B cell (primary cell): ENCODE measurements around the gene CALM1. TPM values are rescaled to one million over a fixed set of nuclear protein-coding genes. Genes with fewer than 3 reads are reported as not detected.
A peak's percentile ranks its signal among the peaks of the same experiment; 100 is the strongest.

ENCODE experiments used
- ATAC-seq: fragments of 200-7000 bp; cut with Tn5 transposase; one replicate; pipeline ENCODE4 v1.10.0; 2021; ENCODE audit warnings: low read depth, mild to moderate bottlenecking, moderate number of reproducible peaks, moderate library complexity
- CTCF ChIA-PET: fragments of 350-600 bp; sonication (Branson Sonifier 250); formaldehyde crosslinking; loops from one replicate; lab custom pipeline; 2021; ENCODE audit warnings: antibody characterized with exemption, inconsistent platforms; lab: Charles Lee
- POLR2A ChIA-PET: fragments of 350-600 bp; sonication (Branson Sonifier 250); formaldehyde crosslinking; loops from one replicate; lab custom pipeline; 2021; ENCODE audit warnings: antibody characterized with exemption; lab: Charles Lee
- DNase-seq: peaks from one replicate; pipeline ENCODE4 v3.0.0; 2013
- H2AFZ ChIP-seq: 2 replicates; pipeline ENCODE4 v1.6.1; 2012; ENCODE audit warnings: mild to moderate bottlenecking, low read depth, low read length; ENCODE audit not compliant: insufficient read depth, poor library complexity, severe bottlenecking
- H3K27ac ChIP-seq, 2 donors: 1 replicate in 1 of 2; 2 replicates in 1 of 2; pipeline ENCODE4 v1.5.1; 2012 to 2013; ENCODE audit warnings: low read length in 2 of 2, mild to moderate bottlenecking in 2 of 2, moderate library complexity in 1 of 2
- H3K27me3 ChIP-seq, 4 experiments: fragments of 200-600 bp in 1 of 4; sonication (generic) in 1 of 4; replicated peaks in 1 of 4; 1 replicate in 2 of 4; 2 replicates in 2 of 4; pipeline versions ENCODE4 v1.6.1 to v1.7.0; 2013 to 2016; ENCODE audit warnings: low read length in 3 of 4, mild to moderate bottlenecking in 2 of 4, mixed read lengths in 1 of 4, moderate library complexity in 1 of 4; ENCODE audit not compliant: insufficient read depth in 4 of 4, control insufficient read depth in 3 of 4; ENCODE audit errors: control extremely low read depth in 1 of 4
- H3K36me3 ChIP-seq, 2 experiments: replicated peaks in 1 of 2; 1 replicate in 1 of 2; 2 replicates in 1 of 2; pipeline versions ENCODE4 v1.6.1 to v1.7.1; 2013; ENCODE audit warnings: low read length in 1 of 2; ENCODE audit not compliant: insufficient read depth in 2 of 2, control insufficient read depth in 1 of 2; ENCODE audit errors: control extremely low read depth in 1 of 2, extremely low read depth in 1 of 2
- H3K4me1 ChIP-seq, 2 donors: fragments of 200-600 bp in 1 of 2; sonication (generic) in 1 of 2; 1 replicate in 1 of 2; 2 replicates in 1 of 2; pipeline versions ENCODE4 v1.5.1 to v1.6.1; 2013 to 2017; ENCODE audit warnings: low read length in 2 of 2; ENCODE audit not compliant: control insufficient read depth in 2 of 2, insufficient read depth in 2 of 2
- H3K4me2 ChIP-seq: replicated peaks from 2 replicates; pipeline ENCODE3; 2012; ENCODE audit warnings: mild to moderate bottlenecking, low read depth, low read length; ENCODE audit not compliant: poor library complexity, severe bottlenecking
- H3K4me3 ChIP-seq, 5 experiments: fragments of 200-600 bp in 1 of 5; sonication (generic) in 1 of 5; 1 replicate in 3 of 5; 2 replicates in 2 of 5; pipeline versions ENCODE4 v1.5.1 to v1.7.0; 2011 to 2016; ENCODE audit warnings: low read length in 4 of 5, mild to moderate bottlenecking in 4 of 5, low read depth in 2 of 5, control low read depth in 1 of 5, moderate library complexity in 1 of 5; ENCODE audit not compliant: insufficient read depth in 1 of 5; ENCODE audit errors: control extremely low read depth in 1 of 5, extremely low read depth in 1 of 5
- H3K79me2 ChIP-seq: fragments of 200-600 bp; sonication (generic); one replicate; pipeline ENCODE4 v1.6.0; 2016; ENCODE audit warnings: low read length; ENCODE audit not compliant: control insufficient read depth, insufficient read depth
- H3K9ac ChIP-seq: fragments of 200-600 bp; sonication (generic); 2 replicates; pipeline ENCODE4 v1.6.1; 2017; ENCODE audit warnings: mild to moderate bottlenecking, low read length, moderate library complexity
- H3K9me3 ChIP-seq, 3 donors: one replicate each; pipeline versions ENCODE4 v1.6.1 to v1.7.1; 2013; ENCODE audit warnings: low read length in 2 of 3; ENCODE audit not compliant: control insufficient read depth in 2 of 3, insufficient read depth in 1 of 3; ENCODE audit errors: control extremely low read depth in 1 of 3
- H4K20me1 ChIP-seq: 2 replicates; pipeline ENCODE4 v1.6.0; 2012; ENCODE audit warnings: mild to moderate bottlenecking, low read length; ENCODE audit not compliant: insufficient read depth, control insufficient read depth, poor library complexity, severe bottlenecking
- H3K27ac Mint-ChIP-seq: one replicate; pipeline ENCODE4 v1.8.0; 2021; ENCODE audit warnings: mixed read lengths
- H3K27me3 Mint-ChIP-seq: one replicate; pipeline ENCODE4 v1.8.0; 2021; ENCODE audit warnings: mixed read lengths
- H3K4me1 Mint-ChIP-seq: one replicate; pipeline ENCODE4 v1.8.0; 2021; ENCODE audit warnings: mixed read lengths
- H3K4me3 Mint-ChIP-seq: one replicate; pipeline ENCODE4 v1.8.0; 2021; ENCODE audit warnings: mixed read lengths
- H3K9me3 Mint-ChIP-seq: one replicate; pipeline ENCODE4 v1.8.0; 2022; ENCODE audit warnings: mixed read lengths; ENCODE audit not compliant: insufficient read depth
- EZH2 ChIP-seq: IDR thresholded peaks from 2 replicates; pipeline ENCODE4 v1.6.1; 2012; ENCODE audit warnings: borderline replicate concordance, low read depth, mild to moderate bottlenecking, moderate library complexity, low read length; ENCODE audit not compliant: insufficient read depth, poor library complexity, severe bottlenecking
- WGBS: methylation state at CpG from one replicate; pipeline ENCODE4 v1.1.5; 2013; ENCODE audit warnings: missing lambda C conversion rate; ENCODE audit not compliant: insufficient coverage; 5-methylcytosine and 5-hydroxymethylcytosine counted together
- intact Hi-C: fragments of 100-400 bp; cut with micrococcal nuclease; formaldehyde crosslinking; loops from one replicate; pipeline ENCODE4 v1.10.0; 2022
- polyA plus RNA-seq: library from polyadenylated mRNA; depleted of rRNA; stranded (reverse); fragments of >200 nt; gene quantifications from 2 replicates; pipeline ENCODE4 v1.2.3, GENCODE V29; 2012
- total RNA-seq, 2 donors: library from RNA; stranded (reverse); fragments of 120-200 nt in 1 of 2; gene quantifications; 1 replicate in 1 of 2; 2 replicates in 1 of 2; pipeline versions ENCODE4 v1.2.3 to v1.2.4, GENCODE V29; 2013 to 2022
- TF ChIP-seq, protein P1 (sequence below): fragments of 200-600 bp; IDR thresholded peaks from one replicate; pipeline ENCODE4 v1.8.0; 2022; ENCODE audit warnings: antibody characterized with exemption, mild to moderate bottlenecking

The CALM1 gene
- total and polyA plus RNA-seq, 2 donors (not counting 1 experiment from before 2014, with no cell fraction given) = 264 to 267 TPM

DNA sequence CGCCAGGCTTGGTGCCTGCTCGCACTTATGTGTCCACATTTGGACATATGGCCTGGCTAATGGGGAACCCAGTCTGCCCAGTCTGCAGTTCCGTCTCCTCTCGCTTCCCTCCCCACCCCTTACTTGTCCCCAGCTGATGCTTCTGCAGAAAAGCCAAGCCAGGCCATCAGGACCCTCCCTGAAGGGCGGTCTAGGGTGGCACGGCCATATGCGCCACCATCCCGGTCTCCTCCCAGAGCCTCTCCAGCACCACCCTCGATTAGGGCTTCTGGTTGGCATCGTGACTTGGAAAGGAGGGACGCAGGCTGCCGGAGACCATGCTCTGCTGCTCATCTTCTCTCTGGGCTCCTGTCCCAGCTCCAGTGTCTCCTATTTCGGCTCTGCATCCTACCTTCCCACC lies 54.6 kb downstream of the CALM1 start:
- no peaks in the 10 kb centered on the region for H3K79me2 ChIP-seq
- H3K9me3 ChIP-seq = peaks cover 0 to 6% (median 0%) of the 10 kb centered on the region in 3 donors
- ChIA-PET POLR2A (no interaction called here), CTCF (no interaction called here)
- TF ChIP-seq, protein P1, sequence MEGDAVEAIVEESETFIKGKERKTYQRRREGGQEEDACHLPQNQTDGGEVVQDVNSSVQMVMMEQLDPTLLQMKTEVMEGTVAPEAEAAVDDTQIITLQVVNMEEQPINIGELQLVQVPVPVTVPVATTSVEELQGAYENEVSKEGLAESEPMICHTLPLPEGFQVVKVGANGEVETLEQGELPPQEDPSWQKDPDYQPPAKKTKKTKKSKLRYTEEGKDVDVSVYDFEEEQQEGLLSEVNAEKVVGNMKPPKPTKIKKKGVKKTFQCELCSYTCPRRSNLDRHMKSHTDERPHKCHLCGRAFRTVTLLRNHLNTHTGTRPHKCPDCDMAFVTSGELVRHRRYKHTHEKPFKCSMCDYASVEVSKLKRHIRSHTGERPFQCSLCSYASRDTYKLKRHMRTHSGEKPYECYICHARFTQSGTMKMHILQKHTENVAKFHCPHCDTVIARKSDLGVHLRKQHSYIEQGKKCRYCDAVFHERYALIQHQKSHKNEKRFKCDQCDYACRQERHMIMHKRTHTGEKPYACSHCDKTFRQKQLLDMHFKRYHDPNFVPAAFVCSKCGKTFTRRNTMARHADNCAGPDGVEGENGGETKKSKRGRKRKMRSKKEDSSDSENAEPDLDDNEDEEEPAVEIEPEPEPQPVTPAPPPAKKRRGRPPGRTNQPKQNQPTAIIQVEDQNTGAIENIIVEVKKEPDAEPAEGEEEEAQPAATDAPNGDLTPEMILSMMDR = no peak
- TF ChIP-seq EZH2 = no peak
- Mint-ChIP-seq H3K4me3 (peak overlapping the region; percentile 17), H3K9me3 (peaks cover 3% of the 10 kb centered on the region), H3K27ac (peak overlapping the region; percentile 28), H3K4me1 (peaks cover 13% of the 10 kb centered on the region), H3K27me3 (peaks cover 7% of the 10 kb centered on the region)
- peak overlapping the region; percentile 50 for H3K4me2 ChIP-seq
- H3K9ac ChIP-seq = no peak overlapping the region
- H3K4me1 ChIP-seq = peaks cover 14 to 16% of the 10 kb centered on the region in 2 donors
- peak overlapping the region; percentile 59 for H2AFZ ChIP-seq
- no peaks in the 10 kb centered on the region for H4K20me1 ChIP-seq
- peak overlapping the region in 1 of 2 donors; percentile 43 for H3K27ac ChIP-seq
- H3K36me3 ChIP-seq = no peaks in the 10 kb centered on the region
- H3K27me3 ChIP-seq = no peaks in the 10 kb centered on the region
- WGBS = 96% methylated on average over 9 of the region's 13 CpGs
- DNase-seq (no peak), ATAC-seq (no peak)
- intact Hi-C loops = no loop called here
- no peak overlapping the region for H3K4me3 ChIP-seq

DNA sequence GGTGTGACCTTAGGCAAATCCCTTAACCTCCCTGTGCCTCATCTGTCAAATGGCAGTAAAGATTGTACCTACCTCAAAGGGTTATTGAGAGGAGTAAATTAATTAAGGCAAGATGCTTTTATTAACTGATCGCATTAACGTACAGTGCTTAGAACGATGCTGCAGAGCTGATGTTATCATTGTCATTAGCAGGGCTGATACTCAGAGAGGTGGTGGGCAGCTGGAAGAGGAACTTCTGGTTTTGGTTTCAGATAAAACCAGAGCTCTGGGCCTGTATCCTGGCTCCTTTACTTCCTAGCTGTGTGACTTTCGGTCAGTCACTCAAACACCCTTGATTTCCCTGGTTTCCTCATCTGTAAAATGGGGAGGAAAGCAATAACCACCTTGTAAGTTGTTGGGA lies 55.1 kb downstream of the CALM1 start:
- peak overlapping the region in 1 of 2 donors; percentile 43 for H3K27ac ChIP-seq
- TF ChIP-seq, protein P1 = no peak
- TF ChIP-seq EZH2 = no peak
- H3K9ac ChIP-seq = no peak overlapping the region
- ChIA-PET CTCF (no interaction called here), POLR2A (no interaction called here)
- no peaks in the 10 kb centered on the region for H3K79me2 ChIP-seq
- peaks cover 5% of the 10 kb centered on the region for H3K27me3 Mint-ChIP-seq
- no peak overlapping the region for H3K4me3 ChIP-seq
- WGBS = 50% methylated on average over 3 of the region's 4 CpGs
- H3K4me3 Mint-ChIP-seq = no peak overlapping the region
- DNase-seq (no peak), ATAC-seq (no peak)
- no peaks in the 10 kb centered on the region for H4K20me1 ChIP-seq
- H3K27ac Mint-ChIP-seq = peak overlapping the region; percentile 43
- H3K27me3 ChIP-seq = no peaks in the 10 kb centered on the region
- peaks cover 0 to 6% (median 0%) of the 10 kb centered on the region in 3 donors for H3K9me3 ChIP-seq
- H3K4me1 ChIP-seq = peaks cover 14 to 16% of the 10 kb centered on the region in 2 donors
- no peaks in the 10 kb centered on the region for H3K36me3 ChIP-seq
- peaks cover 13% of the 10 kb centered on the region for H3K4me1 Mint-ChIP-seq
- H3K4me2 ChIP-seq = peak overlapping the region; percentile 50
- intact Hi-C loops = no loop called here
- H2AFZ ChIP-seq = peak overlapping the region; percentile 59
- peaks cover 3% of the 10 kb centered on the region for H3K9me3 Mint-ChIP-seq
